GM21390 (cell line): ENCODE results near the gene GET4.
"Not testable (repeated sequence)": the region's sequence is repeated elsewhere in the genome, so short reads cannot be mapped to it uniquely, and the experiment has no call there.

ENCODE experiments used
- ATAC-seq: cut with Tn5 transposase; IDR thresholded peaks from one replicate; pipeline ENCODE4 v1.9.1; 2021; ENCODE audit not compliant: unreplicated experiment

GET4 gene

GRCh38 chr7:845091-845490 lies 31.3 kb upstream of the GET4 start:
- ATAC-seq, result no peak

- no peak for ATAC-seq
Observed at GRCh38 chr7:845731-846130, 30.6 kb upstream of the GET4 start.

- ATAC-seq, result not testable (repeated sequence)
Observed at GRCh38 chr7:846958-847650, 29.2 kb upstream of the GET4 start.

GRCh38 chr7:847728-848127 lies 28.6 kb upstream of the GET4 start:
- not testable (repeated sequence) for ATAC-seq

GRCh38 chr7:849145-849544 lies 27.2 kb upstream of the GET4 start:
- no peak for ATAC-seq

GRCh38 chr7:849781-850180 lies 26.6 kb upstream of the GET4 start:
- ATAC-seq, result no peak

GRCh38 chr7:851204-851603 lies 25.1 kb upstream of the GET4 start:
- no peak for ATAC-seq

GRCh38 chr7:853366-854117 lies 22.8 kb upstream of the GET4 start:
- no peak for ATAC-seq

GRCh38 chr7:854118-854775 lies 22.1 kb upstream of the GET4 start:
- ATAC-seq, result no peak

GRCh38 chr7:855686-856369 lies 20.5 kb upstream of the GET4 start:
- no peak for ATAC-seq

- ATAC-seq, result no peak
Observed at GRCh38 chr7:856444-857095, 19.8 kb upstream of the GET4 start.

GRCh38 chr7:857661-858060 lies 18.7 kb upstream of the GET4 start:
- ATAC-seq, result no peak

- ATAC-seq, result no peak
Observed at GRCh38 chr7:859359-860030, 16.9 kb upstream of the GET4 start.

- ATAC-seq, result no peak
Observed at GRCh38 chr7:860149-860548, 16.2 kb upstream of the GET4 start.

GRCh38 chr7:861222-861621 lies 15.1 kb upstream of the GET4 start:
- ATAC-seq, result no peak

GRCh38 chr7:862157-862556 lies 14.2 kb upstream of the GET4 start:
- no peak for ATAC-seq

- no peak for ATAC-seq
Observed at GRCh38 chr7:863106-863505, 13.2 kb upstream of the GET4 start.

GRCh38 chr7:865921-866320 lies 10.4 kb upstream of the GET4 start:
- no peak for ATAC-seq

GRCh38 chr7:867001-867405 lies 9.4 kb upstream of the GET4 start:
- no peak for ATAC-seq

GRCh38 chr7:867406-868188 lies 8.8 kb upstream of the GET4 start:
- ATAC-seq, result no peak
